Right lobe of liver (tissue), 6 donors: ENCODE data around the gene STXBP6. TPM values are rescaled to one million over a fixed set of nuclear protein-coding genes. Genes with fewer than 3 reads are reported as not detected.

Source experiments
- ATAC-seq, 4 donors: fragments of 200-7000 bp; cut with Tn5 transposase; one replicate each; pipeline ENCODE4 v1.9.1; 2020; ENCODE audit warnings: mild to moderate bottlenecking in 4 of 4, moderate library complexity in 4 of 4
- DNase-seq, 3 donors: peaks; one replicate each; pipeline ENCODE4 v3.0.0-alpha.2; 2020
- H3K27ac ChIP-seq, 3 donors: fragments of 200-600 bp; one replicate each; pipeline ENCODE4 v1.8.0; 2022
- H3K27me3 ChIP-seq, 2 donors: fragments of 200-600 bp; one replicate each; pipeline ENCODE4 v1.8.0; 2022
- H3K36me3 ChIP-seq, 4 donors: fragments of 200-600 bp; sonication (generic) in 1 of 4; one replicate each; pipeline versions ENCODE4 v1.5.1 to v1.8.0; 2017 to 2022; ENCODE audit warnings: control low read depth in 1 of 4
- H3K4me1 ChIP-seq, 4 donors: fragments of 200-600 bp; sonication (generic) in 1 of 4; one replicate each; pipeline versions ENCODE4 v1.5.1 to v1.8.0; 2017 to 2022; ENCODE audit warnings: control low read depth in 1 of 4
- H3K4me3 ChIP-seq, 3 donors: fragments of 200-600 bp; one replicate each; pipeline ENCODE4 v1.8.0; 2022
- H3K9me3 ChIP-seq, 4 donors: fragments of 200-600 bp; sonication (generic) in 1 of 4; one replicate each; pipeline versions ENCODE4 v1.5.1 to v1.8.0; 2017 to 2022; ENCODE audit warnings: control low read depth in 1 of 4
- CTCF ChIP-seq, 4 donors: fragments of 200-600 bp in 3 of 4; fragments of 450-650 bp in 1 of 4; IDR thresholded peaks; one replicate each; pipeline versions ENCODE4 v1.5.1 to v1.8.0; 2016 to 2022; ENCODE audit warnings: antibody characterized with exemption in 4 of 4, mild to moderate bottlenecking in 2 of 4
- POLR2A ChIP-seq: fragments of 450-650 bp; IDR thresholded peaks from one replicate; pipeline ENCODE4 v1.6.1; 2017; ENCODE audit warnings: antibody characterized with exemption, mild to moderate bottlenecking
- WGBS: methylation state at CpG from one replicate; pipeline ENCODE4 v1.1.6; 2018; ENCODE audit warnings: low coverage, low lambda C conversion rate; ENCODE audit not compliant: insufficient coverage; ENCODE audit errors: missing lambda C conversion rate; 5-methylcytosine and 5-hydroxymethylcytosine counted together
- intact Hi-C, 2 donors: fragments of 100-400 bp; cut with DNase I; formaldehyde crosslinking; loops; one replicate each; pipeline versions ENCODE4 v1.11.2 to v1.14.1; 2022
- total RNA-seq, 6 experiments: library from RNA; depleted of rRNA in 2 of 6; stranded (reverse); fragments of >200 nt in 2 of 6; fragmentation: NEBNext Ultra II Directional in 3 of 6; extraction: Animal tissue kit (Norgen Biotek cat#: 25700) in 3 of 6; gene quantifications; one replicate each; pipeline versions ENCODE4 v1.1.0 to v1.2.4, GENCODE V29; 2016 to 2023
- donor health status: DM: no; HTN: yes; CAD: no.
- donor health status: DM: no; HTN: no; CAD: no.
- donor health status: DM: no; HTN: no; CAD: no.
- donor health status: DM: no; HTN: yes; CAD: no.
- donor health status: DM: no; HTN: yes; CAD: no.

Gene STXBP6
- total RNA-seq, 6 experiments from 2014 or later, result 0.55 to 1.7 (median 1.1) TPM

DNA sequence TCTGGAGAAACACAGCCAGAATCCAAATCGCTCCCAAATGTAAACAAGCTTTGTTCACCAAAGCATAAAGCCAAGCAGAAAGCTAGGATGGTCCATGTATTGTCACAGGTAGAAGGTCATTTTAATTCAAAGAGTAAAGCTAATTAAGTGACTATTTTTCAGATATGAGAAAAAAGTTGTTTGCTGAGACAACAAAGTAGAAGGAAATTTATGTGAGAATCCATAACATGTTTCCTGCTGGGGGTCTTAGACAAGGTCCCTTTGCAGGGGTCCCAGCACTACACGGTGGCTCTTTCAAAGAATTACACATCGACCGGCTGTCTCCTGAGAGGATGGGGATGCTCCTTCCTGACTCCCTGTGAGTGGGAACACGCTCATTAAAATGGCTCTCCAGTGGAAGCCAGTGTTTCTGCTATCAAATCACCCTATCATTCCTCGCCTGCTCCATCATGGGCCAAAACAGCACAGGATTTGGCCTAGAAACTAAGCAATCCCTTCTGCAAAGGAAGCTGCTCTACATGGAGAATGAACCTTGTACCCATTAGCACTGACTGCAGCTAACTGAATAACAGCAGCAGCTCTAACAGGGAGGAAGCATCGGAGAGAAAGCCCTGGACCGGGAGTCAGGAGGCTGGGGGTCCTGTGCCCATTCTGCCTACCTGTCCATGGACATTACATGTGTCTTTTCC, 175.3 kb downstream of the STXBP6 start:
- H3K9me3 ChIP-seq, result no peaks in the 10 kb centered on the region
- intact Hi-C loops, result no loop called here
- ATAC-seq (peak in 2 of 4 donors; percentile 17 to 34), DNase-seq (no peak)
- no peak overlapping the region for H3K27ac ChIP-seq
- no peak overlapping the region for H3K4me3 ChIP-seq
- H3K27me3 ChIP-seq, result no peaks in the 10 kb centered on the region
- no peaks in the 10 kb centered on the region for H3K36me3 ChIP-seq
- WGBS, result 62% methylated on average over 3 of the region's 8 CpGs
- TF ChIP-seq CTCF (IDR thresholded peaks at IDR 0.05), result no peak
- no peak for TF ChIP-seq POLR2A
- no peaks in the 10 kb centered on the region for H3K4me1 ChIP-seq

DNA sequence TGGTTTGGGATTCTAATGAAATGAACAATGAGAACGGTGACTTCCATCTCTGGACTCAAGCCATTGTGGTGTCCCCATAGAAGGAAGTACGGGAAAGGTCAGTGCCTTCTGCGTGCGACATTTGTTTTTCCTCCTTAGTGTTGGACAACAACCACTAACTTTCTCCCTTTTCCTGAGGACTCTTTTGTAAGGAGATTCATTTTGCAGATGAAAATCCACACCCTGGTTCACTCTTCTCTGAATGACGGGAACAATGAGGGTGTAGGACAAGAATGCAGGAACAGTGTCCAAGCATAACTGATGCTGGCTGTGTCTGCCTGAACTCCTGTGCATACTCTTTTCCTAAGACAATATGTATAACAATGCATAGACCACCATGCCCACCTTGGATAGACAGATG, 176.4 kb downstream of the STXBP6 start:
- Histone ChIP-seq H3K36me3 (no peaks in the 10 kb centered on the region), H3K4me1 (no peaks in the 10 kb centered on the region), H3K27me3 (no peaks in the 10 kb centered on the region), H3K27ac (no peak overlapping the region), H3K4me3 (no peak overlapping the region), H3K9me3 (no peaks in the 10 kb centered on the region)
- ATAC-seq (no peak), DNase-seq (no peak)
- intact Hi-C loops, result no loop called here
- WGBS, result 58% methylated on average over 5 of the region's 5 CpGs
- TF ChIP-seq CTCF (IDR thresholded peaks at IDR 0.05) (no peak), POLR2A (no peak)

DNA sequence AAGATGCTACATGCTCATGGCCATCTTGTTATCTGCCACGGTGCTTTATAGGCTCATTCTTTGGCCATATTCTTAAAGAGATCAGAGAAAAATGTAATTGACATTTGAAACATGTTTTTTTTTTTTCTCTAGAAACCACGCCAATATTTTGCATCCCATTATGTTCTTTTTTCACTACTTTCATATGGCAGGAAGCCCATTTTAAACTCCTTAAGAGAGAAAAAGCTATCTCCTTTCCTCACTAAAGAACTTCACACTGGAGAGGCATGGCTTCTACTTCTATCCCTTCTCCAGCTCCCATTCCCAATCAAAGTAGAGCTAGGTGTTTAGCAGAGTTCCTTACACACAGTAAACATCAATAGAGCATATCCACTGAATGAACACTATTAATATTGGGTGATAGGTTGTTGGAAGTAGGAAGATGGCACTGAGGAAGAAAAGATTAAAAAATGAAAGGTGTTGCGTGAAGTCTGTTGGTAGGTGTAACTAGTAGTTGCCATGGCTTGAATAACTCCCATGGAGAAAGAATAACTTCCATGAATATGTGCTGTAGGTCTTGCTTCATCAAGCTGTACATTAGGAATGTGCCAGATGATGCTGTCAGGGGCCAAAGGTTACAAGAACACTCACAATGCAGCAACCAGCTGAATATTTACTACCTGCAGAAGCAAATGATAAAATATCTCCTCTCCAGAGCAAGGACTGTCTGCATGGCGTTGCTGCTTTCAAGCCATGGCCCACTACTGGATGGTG, 178.8 kb downstream of the STXBP6 start:
- intact Hi-C loops, result no loop called here
- no peaks in the 10 kb centered on the region for H3K36me3 ChIP-seq
- no peak for TF ChIP-seq CTCF (IDR thresholded peaks at IDR 0.05)
- no peak for TF ChIP-seq POLR2A
- H3K4me3 ChIP-seq, result no peak overlapping the region
- no peaks in the 10 kb centered on the region for H3K27me3 ChIP-seq
- no peak overlapping the region for H3K27ac ChIP-seq
- no peaks in the 10 kb centered on the region for H3K9me3 ChIP-seq
- no peaks in the 10 kb centered on the region for H3K4me1 ChIP-seq
- DNase-seq, result no peak
- WGBS, result 88% methylated on average over 4 of the region's 4 CpGs
- ATAC-seq, result peak in 1 of 4 donors; percentile 48

DNA sequence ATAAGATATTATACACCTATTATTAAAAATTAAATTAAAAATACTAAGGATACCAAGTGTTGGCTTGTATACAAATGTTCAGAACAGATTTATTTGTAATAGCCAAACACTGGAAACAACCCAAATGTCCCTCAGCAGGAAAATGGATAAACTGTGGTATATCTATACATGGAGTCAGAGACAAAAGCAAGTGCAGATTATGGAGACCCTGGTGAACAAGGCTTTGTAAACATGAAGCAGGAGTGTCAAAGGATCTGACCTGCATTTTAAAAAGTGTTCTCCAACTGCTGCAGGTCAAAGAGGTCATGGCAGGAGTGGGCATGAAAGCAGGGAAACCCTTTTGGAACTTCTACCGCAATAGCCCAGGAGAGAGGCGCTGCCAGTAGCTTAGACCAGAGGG, 181.6 kb downstream of the STXBP6 start:
- ATAC-seq, result no peak
- TF ChIP-seq CTCF (IDR thresholded peaks at IDR 0.05) (no peak), POLR2A (no peak)
- Histone ChIP-seq H3K36me3 (no peaks in the 10 kb centered on the region), H3K27ac (no peak overlapping the region), H3K27me3 (no peaks in the 10 kb centered on the region), H3K9me3 (no peaks in the 10 kb centered on the region), H3K4me1 (no peaks in the 10 kb centered on the region), H3K4me3 (no peak overlapping the region)
- 100% methylated on average over 1 of the region's 2 CpGs for WGBS
- DNase-seq, result no peak
- intact Hi-C loops, result no loop called here
